ENCODE data around the gene PLCXD3. TPM values are rescaled to one million over a fixed set of nuclear protein-coding genes. Genes with fewer than 3 reads are reported as not detected.

The PLCXD3 gene
- total RNA-seq, 1 donor from 2014 or later: 1.1 TPM

DNA sequence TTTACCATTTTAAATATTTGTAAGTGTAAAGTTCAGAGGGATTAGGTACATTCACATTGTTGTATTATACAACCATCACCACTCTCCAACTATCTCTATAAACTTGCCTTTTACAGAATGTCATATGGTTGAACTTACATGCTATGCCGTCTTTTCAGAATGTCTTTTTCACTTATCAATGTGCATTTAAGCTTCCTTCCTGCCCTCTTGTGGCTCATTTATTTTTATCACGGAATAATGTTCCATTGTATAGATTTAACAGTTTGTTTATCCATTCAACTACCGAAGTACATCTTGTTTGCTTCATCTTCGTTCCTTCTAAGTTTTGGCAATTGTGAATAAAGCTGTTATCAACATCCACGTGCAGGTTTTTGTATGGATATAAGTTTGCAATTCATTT, 163.8 kb downstream of the PLCXD3 start:
- Mint-ChIP-seq H3K27me3 (no peaks in the 10 kb centered on the region), H3K4me3 (ENCODE audit: low read depth) (no peak overlapping the region), H3K4me1 (ENCODE audit: low read depth) (peaks cover 2% of the 10 kb centered on the region), H3K36me3 (ENCODE audit: insufficient read depth) (no peaks in the 10 kb centered on the region), H3K27ac (no peak overlapping the region), H3K9me3 (ENCODE audit: low read depth) (no peaks in the 10 kb centered on the region)
- TF ChIP-seq, protein P1, sequence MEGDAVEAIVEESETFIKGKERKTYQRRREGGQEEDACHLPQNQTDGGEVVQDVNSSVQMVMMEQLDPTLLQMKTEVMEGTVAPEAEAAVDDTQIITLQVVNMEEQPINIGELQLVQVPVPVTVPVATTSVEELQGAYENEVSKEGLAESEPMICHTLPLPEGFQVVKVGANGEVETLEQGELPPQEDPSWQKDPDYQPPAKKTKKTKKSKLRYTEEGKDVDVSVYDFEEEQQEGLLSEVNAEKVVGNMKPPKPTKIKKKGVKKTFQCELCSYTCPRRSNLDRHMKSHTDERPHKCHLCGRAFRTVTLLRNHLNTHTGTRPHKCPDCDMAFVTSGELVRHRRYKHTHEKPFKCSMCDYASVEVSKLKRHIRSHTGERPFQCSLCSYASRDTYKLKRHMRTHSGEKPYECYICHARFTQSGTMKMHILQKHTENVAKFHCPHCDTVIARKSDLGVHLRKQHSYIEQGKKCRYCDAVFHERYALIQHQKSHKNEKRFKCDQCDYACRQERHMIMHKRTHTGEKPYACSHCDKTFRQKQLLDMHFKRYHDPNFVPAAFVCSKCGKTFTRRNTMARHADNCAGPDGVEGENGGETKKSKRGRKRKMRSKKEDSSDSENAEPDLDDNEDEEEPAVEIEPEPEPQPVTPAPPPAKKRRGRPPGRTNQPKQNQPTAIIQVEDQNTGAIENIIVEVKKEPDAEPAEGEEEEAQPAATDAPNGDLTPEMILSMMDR (IDR thresholded peaks at IDR 0.05; ENCODE audit: unreplicated experiment): no peak
- DNase-seq (ENCODE audit: low spot score, unreplicated experiment): no peak

DNA sequence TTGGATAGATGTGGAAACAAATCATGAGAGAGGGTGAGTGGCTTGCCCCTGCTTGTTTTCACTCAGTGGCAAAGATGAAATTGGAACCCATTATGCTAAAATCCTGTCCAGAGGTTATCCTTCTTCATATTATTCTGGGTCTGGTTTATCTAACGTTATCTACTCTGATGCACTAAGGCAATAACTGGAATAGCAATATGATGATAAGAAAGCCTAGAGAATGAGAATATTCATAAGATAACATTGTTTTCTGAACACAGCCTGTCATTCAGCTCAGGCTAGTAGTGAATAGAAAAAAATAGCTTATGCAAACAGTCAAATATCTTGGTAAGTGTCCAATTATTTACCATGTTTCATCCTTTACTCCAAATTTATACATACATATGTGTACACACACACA, 165.1 kb downstream of the PLCXD3 start:
- Mint-ChIP-seq H3K27ac (no peak overlapping the region), H3K9me3 (ENCODE audit: low read depth) (no peaks in the 10 kb centered on the region), H3K27me3 (no peaks in the 10 kb centered on the region), H3K4me3 (ENCODE audit: low read depth) (no peak overlapping the region), H3K36me3 (ENCODE audit: insufficient read depth) (no peaks in the 10 kb centered on the region), H3K4me1 (ENCODE audit: low read depth) (peaks cover 2% of the 10 kb centered on the region)
- TF ChIP-seq, protein P1 (IDR thresholded peaks at IDR 0.05; ENCODE audit: unreplicated experiment): no peak
- no peak for DNase-seq (ENCODE audit: low spot score, unreplicated experiment)

GRCh38 chr5:41339339-41339738, 171.1 kb downstream of the PLCXD3 start:
- Mint-ChIP-seq H3K27me3 (no peaks in the 10 kb centered on the region), H3K4me1 (ENCODE audit: low read depth) (peaks cover 2% of the 10 kb centered on the region), H3K4me3 (ENCODE audit: low read depth) (no peak overlapping the region), H3K27ac (no peak overlapping the region), H3K9me3 (ENCODE audit: low read depth) (no peaks in the 10 kb centered on the region), H3K36me3 (ENCODE audit: insufficient read depth) (no peaks in the 10 kb centered on the region)
- DNase-seq (ENCODE audit: low spot score, unreplicated experiment): no peak
- TF ChIP-seq, protein P1 (IDR thresholded peaks at IDR 0.05; ENCODE audit: unreplicated experiment): no peak

- no peak for DNase-seq (ENCODE audit: low spot score, unreplicated experiment)
- Mint-ChIP-seq H3K27ac (no peak overlapping the region), H3K4me3 (ENCODE audit: low read depth) (no peak overlapping the region), H3K27me3 (no peaks in the 10 kb centered on the region), H3K9me3 (ENCODE audit: low read depth) (no peaks in the 10 kb centered on the region), H3K4me1 (ENCODE audit: low read depth) (peaks cover 2% of the 10 kb centered on the region), H3K36me3 (ENCODE audit: insufficient read depth) (no peaks in the 10 kb centered on the region)
- TF ChIP-seq, protein P1 (IDR thresholded peaks at IDR 0.05; ENCODE audit: unreplicated experiment): no peak
Observed at GRCh38 chr5:41338136-41338675, 172.2 kb downstream of the PLCXD3 start.

GRCh38 chr5:41337724-41338123, 172.7 kb downstream of the PLCXD3 start:
- Mint-ChIP-seq H3K9me3 (ENCODE audit: low read depth) (no peaks in the 10 kb centered on the region), H3K27ac (no peak overlapping the region), H3K4me1 (ENCODE audit: low read depth) (peaks cover 2% of the 10 kb centered on the region), H3K27me3 (no peaks in the 10 kb centered on the region), H3K36me3 (ENCODE audit: insufficient read depth) (no peaks in the 10 kb centered on the region), H3K4me3 (ENCODE audit: low read depth) (no peak overlapping the region)
- TF ChIP-seq, protein P1 (IDR thresholded peaks at IDR 0.05; ENCODE audit: unreplicated experiment): no peak
- no peak for DNase-seq (ENCODE audit: low spot score, unreplicated experiment)

Measured in progenitor cell of endocrine pancreas (in vitro differentiated cells).